GM18502 (cell line): ENCODE results near the gene ADD1.
"Not testable (repeated sequence)": the region's sequence is repeated elsewhere in the genome, so short reads cannot be mapped to it uniquely, and the experiment has no call there.

Source experiments
- ATAC-seq: cut with Tn5 transposase; IDR thresholded peaks from one replicate; pipeline ENCODE4 v1.9.1; 2021; ENCODE audit warnings: mild to moderate bottlenecking; ENCODE audit not compliant: unreplicated experiment, poor library complexity

Gene ADD1

GRCh38 chr4:2954358-2955185 lies 110.9 kb downstream of the ADD1 start:
- peak; percentile 69 for ATAC-seq

GRCh38 chr4:2955186-2956044 lies 111.8 kb downstream of the ADD1 start:
- ATAC-seq: not testable (repeated sequence)

GRCh38 chr4:2958446-2958845 lies 114.8 kb downstream of the ADD1 start:
- no peak for ATAC-seq

- ATAC-seq: not testable (repeated sequence)
Observed at GRCh38 chr4:2960450-2960849, 116.8 kb downstream of the ADD1 start.

GRCh38 chr4:2961421-2961810 lies 117.8 kb downstream of the ADD1 start:
- no peak for ATAC-seq

- ATAC-seq: no peak
Observed at GRCh38 chr4:2961811-2962441, 118.3 kb downstream of the ADD1 start.

GRCh38 chr4:2962614-2963174 lies 119.0 kb downstream of the ADD1 start:
- ATAC-seq: peak; percentile 31

- peak; percentile 91 for ATAC-seq
Observed at GRCh38 chr4:2963175-2963965, 119.7 kb downstream of the ADD1 start, which contains the start of the genes GRK4 and NOP14. Gene GRK4, plus strand, starts transcription at chr4:2963571. Its CDS starts 500 bp downstream, at chr4:2964071. Gene NOP14, minus strand, starts transcription at chr4:2963406. Its CDS starts 87 bp downstream, at chr4:2963319.

GRCh38 chr4:2963966-2964471 lies 120.4 kb downstream of the ADD1 start:
- ATAC-seq: no peak

- no peak for ATAC-seq
Observed at GRCh38 chr4:2964706-2965258, 121.1 kb downstream of the ADD1 start.

GRCh38 chr4:2965262-2965661 lies 121.6 kb downstream of the ADD1 start:
- no peak for ATAC-seq

GRCh38 chr4:2968381-2968780 lies 124.7 kb downstream of the ADD1 start:
- no peak for ATAC-seq

GRCh38 chr4:2971275-2971674 lies 127.6 kb downstream of the ADD1 start:
- ATAC-seq: no peak

- ATAC-seq: no peak
Observed at GRCh38 chr4:2977211-2978088, 133.8 kb downstream of the ADD1 start.
